Breast epithelium (tissue), 3 donors: ENCODE data around the gene THBS2.

ENCODE experiments used
- CTCF ChIP-seq, 3 donors: fragments of 450-650 bp; IDR thresholded peaks; one replicate each; pipeline ENCODE4 v1.5.1; 2016 to 2017; ENCODE audit warnings: antibody characterized with exemption in 3 of 3, mild to moderate bottlenecking in 3 of 3, moderate library complexity in 3 of 3
- POLR2A ChIP-seq: fragments of 450-650 bp; IDR thresholded peaks from one replicate; pipeline ENCODE4 v1.6.1; 2016; ENCODE audit warnings: antibody characterized with exemption, mild to moderate bottlenecking, moderate library complexity
- POLR2AphosphoS5 ChIP-seq, 3 donors: sonication (generic); formaldehyde crosslinking; IDR thresholded peaks; one replicate each; pipeline ENCODE4 v1.6.1; 2017; ENCODE audit warnings: antibody characterized with exemption in 3 of 3

- TF ChIP-seq POLR2A, result no peak
- TF ChIP-seq POLR2AphosphoS5 (IDR thresholded peaks at IDR 0.05), result no peak
- no peak for TF ChIP-seq CTCF (IDR thresholded peaks at IDR 0.05)
Measured at GRCh38 chr6:169285165-169285564, 31.5 kb upstream of the THBS2 start.
